Loucy (cell line): ENCODE results near the gene GCK.

Experiments used
- H2AFZ ChIP-seq: fragments of 200-600 bp; sonication (generic); 2 replicates; pipeline ENCODE4 v1.6.0; 2016; ENCODE audit warnings: antibody characterized with exemption, mild to moderate bottlenecking, low read length, moderate library complexity
- H3F3A ChIP-seq: fragments of 200-600 bp; 2 replicates; pipeline ENCODE4 v1.6.0; 2016; ENCODE audit warnings: antibody characterized with exemption, low read depth, mild to moderate bottlenecking
- H3K27me3 ChIP-seq: fragments of 200-600 bp; sonication (generic); 2 replicates; pipeline ENCODE4 v1.6.1; 2014; ENCODE audit warnings: low read length, mild to moderate bottlenecking; ENCODE audit not compliant: insufficient read depth, poor library complexity, severe bottlenecking
- H3K36me3 ChIP-seq: fragments of 200-600 bp; sonication (generic); 2 replicates; pipeline ENCODE4 v1.6.1; 2016; ENCODE audit warnings: low read length; ENCODE audit not compliant: insufficient read depth
- H3K4me1 ChIP-seq: fragments of 200-600 bp; sonication (generic); 2 replicates; pipeline ENCODE4 v1.5.1; 2014; ENCODE audit warnings: low read length, mild to moderate bottlenecking; ENCODE audit not compliant: insufficient read depth, poor library complexity, severe bottlenecking
- H3K4me2 ChIP-seq: fragments of 200-600 bp; sonication (generic); 2 replicates; pipeline ENCODE4 v1.6.0; 2014; ENCODE audit warnings: antibody characterized with exemption, low read length, low read depth, mild to moderate bottlenecking; ENCODE audit not compliant: poor library complexity, severe bottlenecking
- H3K4me3 ChIP-seq: fragments of 200-600 bp; sonication (generic); 2 replicates; pipeline ENCODE4 v1.5.1; 2014; ENCODE audit warnings: low read length, mild to moderate bottlenecking, mixed read lengths; ENCODE audit not compliant: poor library complexity, severe bottlenecking
- H3K79me2 ChIP-seq: fragments of 200-600 bp; sonication (generic); 2 replicates; pipeline ENCODE4 v1.6.1; 2014; ENCODE audit warnings: low read length; ENCODE audit not compliant: insufficient read depth
- H3K9ac ChIP-seq: fragments of 200-600 bp; sonication (generic); 2 replicates; pipeline ENCODE4 v1.6.0; 2014; ENCODE audit warnings: mild to moderate bottlenecking, low read depth, low read length, moderate library complexity; ENCODE audit not compliant: poor library complexity, severe bottlenecking
- H3K9me2 ChIP-seq: fragments of 200-600 bp; sonication (generic); replicated peaks from 2 replicates; pipeline ENCODE4 v1.6.1; 2016; ENCODE audit warnings: low read depth, low read length, mixed read lengths
- H3K9me3 ChIP-seq: fragments of 200-600 bp; sonication (generic); 2 replicates; pipeline ENCODE4 v1.6.1; 2014; ENCODE audit warnings: mild to moderate bottlenecking, antibody characterized with exemption, low read length, low read depth; ENCODE audit not compliant: insufficient read depth
- H4K20me1 ChIP-seq: fragments of 200-600 bp; sonication (generic); 2 replicates; pipeline ENCODE4 v1.6.0; 2014; ENCODE audit warnings: antibody characterized with exemption, low read length, mild to moderate bottlenecking; ENCODE audit not compliant: insufficient read depth, poor library complexity, severe bottlenecking
- EZH2phosphoT487 ChIP-seq: fragments of 200-600 bp; IDR thresholded peaks from 2 replicates; pipeline ENCODE4 v1.6.1; 2018; ENCODE audit warnings: antibody characterized with exemption, mild to moderate bottlenecking, moderate library complexity, borderline replicate concordance
- TF ChIP-seq, protein P1 (sequence below): fragments of 200-600 bp; sonication (generic); conservative IDR thresholded peaks from 2 replicates; pipeline ENCODE4 v1.5.1; 2014; ENCODE audit warnings: mild to moderate bottlenecking, antibody characterized with exemption, low read length

Gene GCK

GRCh38 chr7:44227911-44228310 lies 38.7 kb upstream of the GCK start:
- no peaks in the 10 kb centered on the region for H3K27me3 ChIP-seq
- TF ChIP-seq, protein P1, sequence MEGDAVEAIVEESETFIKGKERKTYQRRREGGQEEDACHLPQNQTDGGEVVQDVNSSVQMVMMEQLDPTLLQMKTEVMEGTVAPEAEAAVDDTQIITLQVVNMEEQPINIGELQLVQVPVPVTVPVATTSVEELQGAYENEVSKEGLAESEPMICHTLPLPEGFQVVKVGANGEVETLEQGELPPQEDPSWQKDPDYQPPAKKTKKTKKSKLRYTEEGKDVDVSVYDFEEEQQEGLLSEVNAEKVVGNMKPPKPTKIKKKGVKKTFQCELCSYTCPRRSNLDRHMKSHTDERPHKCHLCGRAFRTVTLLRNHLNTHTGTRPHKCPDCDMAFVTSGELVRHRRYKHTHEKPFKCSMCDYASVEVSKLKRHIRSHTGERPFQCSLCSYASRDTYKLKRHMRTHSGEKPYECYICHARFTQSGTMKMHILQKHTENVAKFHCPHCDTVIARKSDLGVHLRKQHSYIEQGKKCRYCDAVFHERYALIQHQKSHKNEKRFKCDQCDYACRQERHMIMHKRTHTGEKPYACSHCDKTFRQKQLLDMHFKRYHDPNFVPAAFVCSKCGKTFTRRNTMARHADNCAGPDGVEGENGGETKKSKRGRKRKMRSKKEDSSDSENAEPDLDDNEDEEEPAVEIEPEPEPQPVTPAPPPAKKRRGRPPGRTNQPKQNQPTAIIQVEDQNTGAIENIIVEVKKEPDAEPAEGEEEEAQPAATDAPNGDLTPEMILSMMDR = no peak
- TF ChIP-seq EZH2phosphoT487 = no peak

GRCh38 chr7:44226396-44226753 lies 37.1 kb upstream of the GCK start:
- no peak overlapping the region for H3K4me3 ChIP-seq

More at GRCh38 chr7:44227911-44228310, 38.7 kb upstream of the GCK start:
- Histone ChIP-seq H3K9me3 (no peaks in the 10 kb centered on the region), H3K9me2 (no peaks in the 10 kb centered on the region), H2AFZ (no peak overlapping the region), H3K9ac (no peak overlapping the region), H4K20me1 (no peaks in the 10 kb centered on the region), H3K4me3 (no peak overlapping the region), H3K36me3 (no peaks in the 10 kb centered on the region), H3F3A (no peaks in the 10 kb centered on the region), H3K4me1 (no peaks in the 10 kb centered on the region), H3K79me2 (no peaks in the 10 kb centered on the region), H3K4me2 (no peak overlapping the region)

DNA sequence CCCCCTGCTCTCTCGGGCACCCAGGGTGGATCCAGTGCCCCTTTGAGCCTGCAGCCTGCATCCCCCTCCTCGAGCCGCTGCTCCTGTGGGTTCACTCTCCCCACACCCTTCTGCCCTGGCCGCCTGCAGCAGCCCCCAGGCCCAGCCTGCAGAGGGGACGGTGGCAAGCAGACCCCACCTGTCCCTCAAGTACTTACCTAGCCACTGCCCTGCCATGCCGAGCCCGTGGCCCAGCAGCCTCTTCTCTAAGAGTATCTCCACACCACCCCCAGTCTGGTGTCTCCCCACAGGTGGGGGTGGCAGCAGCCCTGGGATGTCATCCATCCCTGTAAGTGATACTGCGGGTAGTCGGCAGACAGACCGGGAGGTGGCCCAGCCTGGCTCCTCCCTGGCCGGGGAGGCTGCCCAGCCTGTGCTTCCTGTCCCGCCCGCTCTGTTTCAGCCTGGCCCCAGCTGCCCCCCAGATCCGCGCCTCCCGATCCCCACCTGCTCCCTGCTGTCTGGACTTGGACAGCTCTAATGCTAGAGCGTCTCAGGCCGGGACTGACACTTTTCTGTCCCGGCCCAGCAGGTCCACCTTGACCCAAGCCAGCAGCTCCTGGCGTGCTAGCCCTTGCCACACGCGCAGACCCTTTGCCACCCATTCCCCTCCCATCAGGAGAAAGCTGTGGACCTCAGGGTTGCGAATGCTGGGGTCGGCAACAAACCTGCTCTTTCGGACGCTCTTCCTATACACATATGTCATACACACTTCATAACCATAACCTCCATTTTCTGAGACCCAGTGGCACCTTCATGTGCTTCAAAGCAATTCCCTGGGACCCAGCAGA lies 36.5 kb upstream of the GCK start:
- TF ChIP-seq EZH2phosphoT487 = no peak
- TF ChIP-seq, protein P1 = no peak
- H4K20me1 ChIP-seq = no peaks in the 10 kb centered on the region
- no peak overlapping the region for H3K9ac ChIP-seq
- H3K4me1 ChIP-seq = no peaks in the 10 kb centered on the region
- no peaks in the 10 kb centered on the region for H3K9me3 ChIP-seq
- H3K4me2 ChIP-seq = no peak overlapping the region
- no peak overlapping the region for H2AFZ ChIP-seq
- H3K79me2 ChIP-seq = no peaks in the 10 kb centered on the region
- H3F3A ChIP-seq = no peaks in the 10 kb centered on the region
- H3K9me2 ChIP-seq = no peaks in the 10 kb centered on the region
- no peak overlapping the region for H3K4me3 ChIP-seq
- H3K36me3 ChIP-seq = no peaks in the 10 kb centered on the region
- H3K27me3 ChIP-seq = no peaks in the 10 kb centered on the region

More at GRCh38 chr7:44226396-44226753, 37.1 kb upstream of the GCK start:
- H3K36me3 ChIP-seq = no peaks in the 10 kb centered on the region
- no peaks in the 10 kb centered on the region for H3K9me2 ChIP-seq
- no peaks in the 10 kb centered on the region for H3K79me2 ChIP-seq
- H3F3A ChIP-seq = no peaks in the 10 kb centered on the region
- no peak overlapping the region for H3K4me2 ChIP-seq
- H4K20me1 ChIP-seq = no peaks in the 10 kb centered on the region
- no peaks in the 10 kb centered on the region for H3K27me3 ChIP-seq
- H3K4me1 ChIP-seq = no peaks in the 10 kb centered on the region
- no peak overlapping the region for H3K9ac ChIP-seq
- TF ChIP-seq EZH2phosphoT487 = no peak
- TF ChIP-seq, protein P1 = no peak
- no peak overlapping the region for H2AFZ ChIP-seq
- H3K9me3 ChIP-seq = no peaks in the 10 kb centered on the region
